ENCODE results near the gene FLG. TPM values are rescaled to one million over a fixed set of nuclear protein-coding genes. Genes with fewer than 3 reads are reported as not detected.
A peak's percentile ranks its signal among the peaks of the same experiment; 100 is the strongest.
"Not testable (repeated sequence)": the region's sequence is repeated elsewhere in the genome, so short reads cannot be mapped to it uniquely, and the experiment has no call there.

FLG gene
- total RNA-seq = not detected
- long read RNA-seq = 0 reads

- DNase-seq = no peak
- intact Hi-C loops (cut with DNase I, micrococcal nuclease) = no loop called here
- no peak for ATAC-seq
These were observed at the start of gene FLG for GRCh38 chr1:152325111-152325510. Gene FLG, minus strand, starts transcription at chr1:152325239. Its CDS starts 9,783 bp downstream, at chr1:152315456.

- no peak for DNase-seq
- intact Hi-C loops (cut with DNase I, micrococcal nuclease) = no loop called here
- ATAC-seq = no peak
These were observed 49.4 kb upstream of the FLG start for GRCh38 chr1:152374451-152374850.

- ATAC-seq = no peak
- DNase-seq = no peak
- intact Hi-C loops (cut with DNase I, micrococcal nuclease) = no loop called here
These were observed 47.6 kb upstream of the FLG start for GRCh38 chr1:152372672-152373071.

- ATAC-seq (no peak), DNase-seq (no peak)
- intact Hi-C loops (cut with DNase I, micrococcal nuclease) = no loop called here
These were observed 42.4 kb upstream of the FLG start for GRCh38 chr1:152367436-152367835.

- ATAC-seq = no peak
- intact Hi-C loops (cut with DNase I, micrococcal nuclease) = no loop called here
- no peak for DNase-seq
These were observed 34.9 kb upstream of the FLG start, which contains the start of gene FLG2 for GRCh38 chr1:152359906-152360305. Gene FLG2, minus strand, starts transcription at chr1:152360006. Its CDS starts 1,122 bp downstream, at chr1:152358884.

- ATAC-seq (no peak), DNase-seq (no peak)
- intact Hi-C loops (cut with DNase I, micrococcal nuclease) = no loop called here
These were observed 31.7 kb upstream of the FLG start for GRCh38 chr1:152356736-152357135.

- ATAC-seq (no peak), DNase-seq (no peak)
- intact Hi-C loops (cut with DNase I, micrococcal nuclease) = no loop called here
These were observed 24.6 kb upstream of the FLG start for GRCh38 chr1:152349611-152350010.

- intact Hi-C loops (cut with DNase I, micrococcal nuclease) = no loop called here
- DNase-seq (no peak), ATAC-seq (no peak)
These were observed 23.4 kb upstream of the FLG start for GRCh38 chr1:152348447-152348846.

- intact Hi-C loops (cut with DNase I, micrococcal nuclease) = no loop called here
- DNase-seq = no peak
- peak; percentile 53 for ATAC-seq
These were observed 22.2 kb upstream of the FLG start for GRCh38 chr1:152347116-152347728.

GRCh38 chr1:152344438-152344837, 19.4 kb upstream of the FLG start:
- intact Hi-C loops (cut with DNase I, micrococcal nuclease) = no loop called here
- ATAC-seq = no peak
- no peak for DNase-seq

- intact Hi-C loops (cut with DNase I, micrococcal nuclease) = no loop called here
- ATAC-seq (no peak), DNase-seq (no peak)
These were observed 18.0 kb upstream of the FLG start for GRCh38 chr1:152343006-152343405.

- intact Hi-C loops (cut with DNase I, micrococcal nuclease) = no loop called here
- ATAC-seq (no peak), DNase-seq (no peak)
These were observed 10.4 kb upstream of the FLG start for GRCh38 chr1:152335399-152335798.

- ATAC-seq = no peak
- DNase-seq = no peak
These were observed 3.9 kb upstream of the FLG start for GRCh38 chr1:152328801-152329391.

GRCh38 chr1:152313970-152314369, 11.1 kb downstream of the FLG start:
- intact Hi-C loops (cut with DNase I, micrococcal nuclease) = no loop called here
- DNase-seq (no peak), ATAC-seq (no peak)

More at GRCh38 chr1:152328801-152329391, 3.9 kb upstream of the FLG start:
- intact Hi-C loops (cut with DNase I, micrococcal nuclease) = no loop called here

GRCh38 chr1:152313319-152313801, 11.7 kb downstream of the FLG start:
- DNase-seq (no peak), ATAC-seq (no peak)
- intact Hi-C loops (cut with DNase I, micrococcal nuclease) = no loop called here

- ATAC-seq; intact Hi-C loops (cut with DNase I, micrococcal nuclease); DNase-seq: not testable (repeated sequence)
These were observed 12.9 kb downstream of the FLG start for GRCh38 chr1:152312169-152312568.

GRCh38 chr1:152309955-152310354, 15.1 kb downstream of the FLG start:
- intact Hi-C loops (cut with DNase I, micrococcal nuclease) = no loop called here
- no peak for DNase-seq
- no peak for ATAC-seq

GRCh38 chr1:152309320-152309901, 15.6 kb downstream of the FLG start:
- DNase-seq; intact Hi-C loops (cut with DNase I, micrococcal nuclease); ATAC-seq: not testable (repeated sequence)

GRCh38 chr1:152308758-152309157, 16.3 kb downstream of the FLG start:
- DNase-seq; ATAC-seq; intact Hi-C loops (cut with DNase I, micrococcal nuclease): not testable (repeated sequence)

GRCh38 chr1:152307970-152308369, 17.1 kb downstream of the FLG start:
- intact Hi-C loops (cut with DNase I, micrococcal nuclease); DNase-seq; ATAC-seq: not testable (repeated sequence)

Data from left colon (tissue), 2 donors.